Globus pallidus (tissue), 1 donor: Measurements from ENCODE around the gene GMEB2.
"Not testable (repeated sequence)": the region's sequence is repeated elsewhere in the genome, so short reads cannot be mapped to it uniquely, and the experiment has no call there.

ENCODE experiments used
- DNase-seq: peaks from one replicate; pipeline ENCODE4 v3.0.0-alpha.2; 2015; ENCODE audit warnings: low spot score

Gene GMEB2

DNA sequence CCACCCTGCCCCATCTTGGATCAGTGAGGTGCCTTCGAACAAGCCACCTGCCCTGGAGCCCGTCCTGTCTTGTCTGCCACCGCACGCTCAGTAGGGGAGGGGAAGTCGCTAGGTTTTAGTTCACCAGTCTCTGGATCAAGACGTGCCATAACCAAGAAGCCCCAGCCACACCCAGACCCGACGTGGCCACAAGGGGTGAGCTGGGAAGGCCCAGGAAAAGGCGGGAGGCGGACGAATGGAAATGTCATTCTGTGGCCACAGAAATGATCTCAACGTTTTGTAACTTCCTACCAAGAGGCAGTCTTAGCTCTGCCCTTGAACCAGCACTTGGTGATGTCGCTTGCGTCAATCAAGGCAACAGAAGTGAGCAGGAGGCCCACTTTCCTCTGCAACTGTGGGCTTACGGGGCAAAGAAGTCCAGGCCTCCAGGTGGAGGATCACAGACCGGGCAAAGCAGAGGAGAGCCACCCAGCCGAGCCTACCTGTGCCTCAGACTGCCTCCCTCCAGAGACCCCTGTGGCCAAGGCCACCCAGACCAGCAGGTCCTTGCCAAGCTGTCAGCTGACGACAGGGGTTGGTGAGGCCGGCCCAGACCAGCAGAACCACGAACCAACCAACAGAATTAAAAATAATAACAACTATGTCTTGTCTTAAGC, 14.5 kb downstream of the GMEB2 start:
- no peak for DNase-seq

DNA sequence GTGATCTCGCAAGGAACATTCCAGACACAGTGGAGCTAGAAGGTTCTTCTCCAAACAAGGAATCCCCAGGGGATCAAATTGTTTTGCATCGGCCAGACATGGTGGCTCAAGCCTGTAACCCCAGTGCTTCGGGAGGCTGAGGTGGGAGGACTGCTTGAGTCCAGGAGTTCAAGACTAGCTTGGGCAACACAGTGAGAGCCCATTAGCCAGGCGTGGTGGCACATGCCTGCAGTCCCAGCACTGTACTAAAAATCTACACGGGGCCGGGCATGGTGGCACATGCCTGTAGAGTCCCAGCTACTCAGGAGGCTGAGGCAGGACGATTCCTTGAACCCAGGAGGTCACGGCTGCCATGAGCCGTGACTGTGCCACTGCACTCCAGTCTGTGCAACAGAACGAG, 15.3 kb downstream of the GMEB2 start:
- DNase-seq = no peak

DNA sequence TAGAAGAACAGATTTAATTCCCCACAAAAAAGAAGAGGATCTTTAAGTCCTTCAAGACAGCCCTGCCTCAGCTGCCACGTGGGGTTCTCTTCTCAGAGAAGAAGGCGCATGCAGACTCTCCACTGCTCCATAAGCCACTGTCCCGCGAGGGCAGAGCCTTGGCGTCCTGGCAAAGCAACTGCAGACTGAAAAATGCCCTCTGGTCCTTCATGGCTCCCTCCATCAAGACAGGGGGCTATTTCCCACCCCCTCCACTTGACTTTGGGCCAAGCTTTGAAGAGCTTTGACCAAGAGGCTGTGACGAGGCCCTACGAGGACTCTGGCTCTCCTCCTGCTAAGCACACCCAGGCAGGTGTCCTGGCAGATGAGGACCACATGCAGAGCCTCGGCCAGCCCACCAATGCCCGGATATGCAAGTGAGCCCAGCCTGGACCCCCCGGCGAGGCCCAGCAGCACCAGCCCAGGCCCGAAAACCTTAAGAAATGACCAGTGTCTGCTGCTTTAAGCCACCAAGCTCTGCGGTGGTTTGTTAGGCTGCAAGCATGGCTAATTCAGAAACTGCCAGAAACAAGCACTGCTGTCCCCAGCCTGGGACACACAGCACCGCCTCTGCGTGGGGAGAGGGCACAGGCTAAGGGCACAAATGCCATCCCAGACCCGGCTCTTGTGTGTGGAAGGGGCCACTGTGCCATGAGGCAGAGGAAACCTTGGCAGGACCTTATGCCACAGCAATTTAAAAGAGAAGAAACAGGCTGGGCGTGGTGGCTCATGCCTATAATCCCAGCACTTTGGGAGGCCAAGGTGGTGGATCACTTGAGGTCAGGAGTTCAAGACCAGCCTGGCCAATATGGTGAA, 16.1 kb downstream of the GMEB2 start:
- DNase-seq = no peak

DNA sequence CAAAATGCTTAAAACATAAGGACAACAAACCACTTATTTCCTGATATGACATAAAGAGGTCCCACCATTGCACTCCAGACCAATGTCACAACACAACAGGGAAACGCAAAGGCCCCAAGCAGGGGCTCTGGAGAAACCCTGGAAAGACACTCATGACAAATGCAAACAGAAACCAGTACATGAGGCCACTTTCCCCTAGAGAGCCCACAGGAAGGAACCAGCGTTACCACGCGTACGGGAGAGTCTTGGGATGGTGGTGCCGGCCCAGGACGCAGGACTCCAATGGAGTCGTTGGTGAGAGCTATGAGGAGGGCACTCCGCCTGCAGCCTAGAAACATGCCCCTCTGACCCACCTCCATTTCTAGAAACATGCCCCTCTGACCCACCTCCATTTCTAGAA, 20.2 kb downstream of the GMEB2 start:
- no peak for DNase-seq

DNA sequence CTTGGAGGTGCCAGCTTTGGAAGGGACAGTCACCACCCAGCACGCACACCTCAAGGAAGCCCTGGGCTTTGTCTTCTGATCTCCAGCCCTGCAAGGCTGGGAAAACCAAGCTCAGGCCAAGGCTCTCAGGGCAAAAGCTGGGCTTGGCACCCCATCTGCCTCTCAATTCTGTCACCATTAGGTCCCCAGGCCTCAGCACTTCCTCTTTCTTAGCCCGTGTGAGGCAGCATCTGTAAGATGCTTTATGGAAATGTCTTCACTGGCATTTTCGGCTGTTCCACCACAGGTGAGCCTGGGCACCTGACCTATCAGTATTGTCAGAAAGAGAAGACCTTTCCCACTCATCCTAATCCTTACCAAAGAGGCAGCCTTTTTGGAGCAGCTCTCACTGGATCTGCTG, 24.6 kb downstream of the GMEB2 start:
- no peak for DNase-seq

DNA sequence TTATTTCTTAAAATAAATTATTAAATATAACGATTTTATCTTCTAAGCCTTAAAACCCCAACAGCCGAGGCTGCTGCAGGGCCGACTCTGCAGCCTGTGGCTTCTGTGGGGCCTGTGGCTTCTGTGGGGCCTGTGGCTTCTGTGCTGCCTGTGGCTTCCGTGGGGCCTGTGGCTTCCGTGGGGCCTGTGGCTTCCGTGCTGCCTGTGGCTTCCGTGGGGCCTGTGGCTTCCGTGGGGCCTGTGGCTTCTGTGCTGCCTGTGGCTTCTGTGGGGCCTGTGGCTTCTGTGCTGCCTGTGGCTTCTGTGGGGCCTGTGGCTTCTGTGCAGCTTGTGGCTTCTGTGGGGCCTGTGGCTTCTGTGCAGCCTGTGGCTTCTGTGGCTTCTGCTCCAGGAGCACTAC, 25.2 kb downstream of the GMEB2 start:
- DNase-seq = not testable (repeated sequence)

DNA sequence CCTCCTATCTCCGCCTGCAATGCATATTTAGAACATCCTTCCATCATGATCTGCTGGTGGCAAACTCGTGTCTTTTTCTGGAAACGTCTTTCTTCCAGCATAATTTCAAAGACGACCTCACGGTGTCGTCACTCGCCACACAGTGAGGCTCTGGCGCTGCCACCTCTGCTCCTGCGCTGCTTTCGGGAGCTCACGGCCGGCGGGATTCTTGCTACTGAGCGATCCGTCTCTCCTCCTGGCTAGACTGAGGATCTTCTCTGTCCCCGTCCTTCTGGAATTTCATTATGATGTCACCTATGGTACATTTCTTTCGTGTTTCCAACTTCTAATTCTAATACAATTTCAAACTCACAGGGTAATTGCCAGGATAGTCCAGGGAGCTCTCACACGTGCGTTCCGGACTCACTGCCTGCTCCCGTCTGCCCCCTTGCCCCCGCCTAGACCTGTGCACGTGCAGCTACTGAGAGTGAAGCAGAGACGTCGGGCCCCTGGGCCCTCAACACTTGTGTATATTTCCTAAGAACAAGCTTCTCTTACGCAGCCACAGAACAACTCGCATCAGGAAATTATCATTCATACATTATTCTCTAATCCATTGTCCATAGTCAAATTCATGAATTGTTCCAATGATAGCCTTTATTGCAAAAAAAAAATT, 27.4 kb downstream of the GMEB2 start:
- no peak for DNase-seq

DNA sequence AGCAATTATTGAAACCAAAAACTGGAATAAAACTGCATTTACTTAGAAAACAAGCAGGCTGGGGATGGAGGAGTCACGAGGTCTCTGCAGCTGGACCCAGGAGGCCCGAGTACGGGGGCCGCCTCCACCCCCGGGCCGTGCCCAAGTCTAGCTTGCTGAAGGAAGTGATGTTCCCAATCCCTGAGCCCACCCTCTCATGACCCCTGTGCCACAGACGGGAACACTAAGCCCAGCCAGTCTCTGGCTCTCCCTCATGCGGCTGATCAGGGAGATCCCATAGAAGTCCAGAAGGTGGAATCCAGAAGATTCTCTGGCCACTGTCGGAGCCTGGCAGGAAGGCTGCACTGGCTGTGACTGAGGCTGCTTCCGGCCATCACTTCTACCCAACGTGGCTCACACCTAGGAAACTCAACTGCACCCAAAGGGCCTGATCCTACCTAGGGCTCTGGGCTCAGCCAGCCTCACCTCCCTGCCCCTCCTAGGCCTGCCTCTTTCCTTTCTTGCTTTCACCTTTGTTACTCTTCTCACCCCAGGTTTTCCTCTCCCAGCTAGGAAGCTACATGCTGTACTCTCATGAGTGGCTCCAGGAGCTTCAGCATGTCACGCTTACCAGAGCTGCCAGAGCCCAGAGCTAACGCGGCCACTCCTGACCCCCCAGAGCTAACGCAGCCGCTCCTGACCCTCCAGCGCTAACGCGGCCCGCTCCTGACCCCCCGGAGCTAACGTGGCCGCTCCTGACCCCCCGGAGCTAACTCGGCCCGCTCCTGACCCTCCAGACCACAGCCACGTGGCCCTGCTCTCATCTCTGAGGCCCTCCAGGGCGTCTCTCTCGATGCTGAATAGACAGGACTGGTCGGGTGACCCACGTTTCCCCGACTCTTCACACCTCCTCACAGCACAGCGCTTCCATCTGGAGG, 28.2 kb downstream of the GMEB2 start:
- DNase-seq = no peak

DNA sequence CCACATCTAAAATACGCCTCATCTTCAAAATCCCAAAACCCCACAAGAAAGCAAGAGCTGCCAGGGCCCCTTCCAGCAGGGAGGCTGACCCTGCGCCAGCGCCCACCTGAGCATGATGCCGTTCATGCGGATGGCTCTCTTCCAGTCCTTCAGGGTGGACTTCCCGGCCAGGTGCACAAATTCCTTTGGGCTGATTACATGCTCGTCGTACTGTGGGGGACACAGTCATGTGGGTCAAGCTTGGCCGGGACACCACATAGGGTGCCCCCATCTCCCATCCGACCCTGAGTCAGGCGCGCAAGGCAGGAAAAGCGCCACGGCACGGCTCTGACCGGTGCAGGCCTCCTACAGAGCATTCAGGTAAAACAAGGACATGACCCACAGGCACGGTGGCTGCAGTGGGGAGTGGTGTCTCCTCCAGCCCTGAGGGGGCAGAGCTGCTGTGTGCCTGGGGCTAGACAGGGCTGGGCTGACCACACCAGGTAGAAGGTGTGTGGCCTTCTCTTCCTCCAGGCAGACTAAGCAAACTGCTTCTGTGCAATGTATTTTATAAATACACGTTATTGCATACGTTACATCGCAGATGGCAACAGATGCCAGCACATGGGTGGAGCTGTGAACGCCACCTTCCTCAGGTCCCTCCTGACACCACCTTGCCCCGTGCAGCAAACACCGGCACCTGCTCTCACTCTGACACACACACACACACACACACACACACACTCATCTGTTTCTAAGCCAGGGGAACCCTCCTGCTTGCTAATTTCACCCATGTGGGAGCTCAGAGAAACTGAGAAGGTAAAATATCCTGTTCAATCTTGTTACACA, 29.0 kb downstream of the GMEB2 start:
- no peak for DNase-seq

DNA sequence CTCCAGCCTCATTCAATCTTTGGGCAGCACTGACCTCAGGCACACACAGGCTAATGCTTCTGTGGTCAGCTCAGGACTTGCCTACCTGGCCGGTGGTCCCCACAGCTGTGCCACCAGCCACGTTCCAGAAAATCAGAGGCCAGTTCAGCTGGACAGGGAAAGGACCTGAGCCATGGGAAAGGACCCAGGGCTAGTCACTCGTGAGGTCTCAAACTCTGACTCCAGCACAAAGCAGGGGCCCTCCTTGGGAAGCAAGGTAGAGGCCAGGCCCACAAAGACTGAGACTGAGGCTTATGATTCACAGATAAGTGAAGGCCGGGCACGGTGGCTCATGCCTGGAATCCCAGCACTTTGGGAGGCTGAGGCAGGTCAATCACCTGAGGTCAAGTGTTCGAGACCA, 30.5 kb downstream of the GMEB2 start:
- no peak for DNase-seq

DNA sequence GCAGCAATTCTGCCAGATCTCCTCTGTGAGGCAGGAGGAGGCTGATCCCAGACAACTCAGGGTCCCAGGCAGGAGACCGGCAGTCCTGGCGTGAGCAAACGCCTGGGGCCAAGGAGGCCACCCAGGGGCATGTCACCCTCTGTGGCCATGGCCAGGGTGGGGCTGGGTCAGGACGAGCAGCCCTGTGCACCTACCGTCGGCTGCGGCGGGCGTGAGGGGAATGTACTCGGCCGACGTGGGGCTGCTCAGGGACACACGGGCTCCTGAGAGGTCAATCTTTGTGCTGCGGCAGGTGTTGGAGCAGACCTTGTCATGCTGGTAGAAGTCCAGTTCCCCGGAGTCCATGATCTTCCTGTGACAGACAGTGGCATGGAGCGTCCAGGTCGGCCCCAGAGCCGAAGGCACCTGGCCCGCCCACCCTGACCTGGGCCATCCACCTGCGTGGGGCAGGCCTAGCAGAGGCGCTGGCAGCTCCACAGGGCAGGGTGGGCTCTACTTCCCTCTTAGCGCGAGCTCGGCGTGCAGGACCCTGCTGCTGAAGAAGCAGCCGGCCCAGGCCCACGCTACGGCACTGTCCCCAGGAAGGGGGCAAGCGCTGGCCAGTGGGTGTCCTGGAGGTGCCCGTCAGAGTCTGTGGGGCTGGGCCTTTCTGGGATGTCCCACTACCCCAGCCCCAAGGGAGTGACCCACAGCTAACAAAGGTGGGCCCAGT, 31.3 kb downstream of the GMEB2 start:
- no peak for DNase-seq

DNA sequence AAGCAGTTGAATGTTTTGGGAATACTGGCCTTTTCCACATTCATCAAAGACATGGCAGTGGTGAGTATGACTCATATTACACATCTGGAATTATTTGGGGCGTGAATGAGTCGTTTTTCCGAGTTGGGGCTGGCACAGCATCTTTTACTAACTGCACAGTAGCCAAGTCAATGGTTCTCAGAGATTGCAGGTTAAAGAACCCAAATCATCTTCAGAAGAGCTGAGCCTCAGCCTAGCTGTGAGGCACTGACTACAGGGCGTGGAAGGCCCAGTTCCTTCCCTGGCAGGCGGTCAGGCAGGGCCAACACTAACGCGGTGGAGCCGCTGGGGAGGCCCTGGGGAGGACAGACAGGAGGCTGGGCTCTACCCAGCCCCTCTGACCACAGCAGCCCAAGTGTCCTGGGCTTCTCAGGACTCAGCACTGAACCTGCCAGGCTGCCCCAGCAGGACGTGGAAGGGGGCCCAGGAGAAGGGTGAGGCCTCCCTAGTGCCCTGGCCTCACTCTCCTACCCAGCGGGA, 32.8 kb downstream of the GMEB2 start:
- no peak for DNase-seq

DNA sequence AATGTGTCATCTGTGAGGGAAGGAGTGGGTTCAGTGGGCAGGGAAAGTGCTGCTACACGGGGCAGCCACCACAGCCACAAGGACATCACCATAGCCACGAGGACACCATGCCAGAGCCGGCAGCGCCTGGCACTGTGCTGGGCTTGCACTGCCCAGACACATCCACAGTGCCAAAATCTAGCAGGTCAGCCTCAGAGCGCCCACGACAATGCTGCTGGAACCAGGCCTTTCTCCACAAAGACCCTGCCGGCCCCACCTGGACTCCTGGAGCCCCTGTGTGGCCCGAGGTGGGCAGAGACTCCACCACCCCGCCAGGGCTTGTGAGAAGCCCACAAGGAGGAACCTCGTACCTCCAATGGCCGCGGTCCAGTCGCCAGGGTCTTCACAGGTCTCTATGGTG, 34.2 kb downstream of the GMEB2 start:
- no peak for DNase-seq

DNA sequence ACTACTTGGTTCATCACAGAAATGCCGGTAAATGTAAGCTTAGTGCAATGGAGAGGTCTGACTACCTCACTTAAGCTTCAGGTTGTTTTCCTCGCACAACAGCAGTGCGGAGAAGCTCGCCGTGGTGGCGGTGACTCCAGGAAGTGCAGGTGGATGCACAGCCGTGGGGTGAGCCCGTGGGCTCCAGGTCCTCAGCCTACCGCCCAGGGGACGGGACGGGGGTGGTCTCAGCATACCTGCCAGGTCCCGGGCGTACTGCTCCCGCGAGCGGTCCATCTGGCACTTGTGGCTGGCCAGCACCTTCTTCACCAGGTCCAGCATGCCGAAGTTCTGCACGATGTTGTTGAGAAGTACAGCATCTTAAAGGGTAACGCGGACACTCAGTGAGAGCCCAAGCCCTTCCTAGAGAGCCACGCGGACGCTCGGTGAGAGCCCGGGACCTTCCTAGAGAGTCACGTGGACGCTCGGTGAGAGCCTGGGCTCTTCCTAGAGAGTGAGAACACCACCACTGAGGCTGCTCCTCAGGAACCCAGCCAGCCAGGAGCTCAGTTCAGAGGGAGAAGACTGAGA, 35.0 kb downstream of the GMEB2 start:
- no peak for DNase-seq

DNA sequence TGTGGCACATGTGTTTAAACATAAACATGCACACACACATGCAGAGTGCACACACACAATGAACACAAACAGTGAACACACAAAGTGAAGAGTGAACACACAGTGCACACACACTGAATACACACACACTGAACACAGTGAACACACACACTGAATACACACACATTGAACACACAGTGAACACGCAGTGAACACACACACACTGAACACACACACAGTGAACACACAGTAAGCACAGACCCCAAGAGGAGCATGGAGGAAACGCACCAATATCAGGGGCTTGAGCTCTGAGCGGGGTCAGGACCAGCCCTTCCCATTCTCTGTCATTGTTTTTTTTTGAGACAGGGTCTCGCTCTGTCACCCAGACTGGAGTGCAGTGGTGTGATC, 35.8 kb downstream of the GMEB2 start:
- no peak for DNase-seq

DNA sequence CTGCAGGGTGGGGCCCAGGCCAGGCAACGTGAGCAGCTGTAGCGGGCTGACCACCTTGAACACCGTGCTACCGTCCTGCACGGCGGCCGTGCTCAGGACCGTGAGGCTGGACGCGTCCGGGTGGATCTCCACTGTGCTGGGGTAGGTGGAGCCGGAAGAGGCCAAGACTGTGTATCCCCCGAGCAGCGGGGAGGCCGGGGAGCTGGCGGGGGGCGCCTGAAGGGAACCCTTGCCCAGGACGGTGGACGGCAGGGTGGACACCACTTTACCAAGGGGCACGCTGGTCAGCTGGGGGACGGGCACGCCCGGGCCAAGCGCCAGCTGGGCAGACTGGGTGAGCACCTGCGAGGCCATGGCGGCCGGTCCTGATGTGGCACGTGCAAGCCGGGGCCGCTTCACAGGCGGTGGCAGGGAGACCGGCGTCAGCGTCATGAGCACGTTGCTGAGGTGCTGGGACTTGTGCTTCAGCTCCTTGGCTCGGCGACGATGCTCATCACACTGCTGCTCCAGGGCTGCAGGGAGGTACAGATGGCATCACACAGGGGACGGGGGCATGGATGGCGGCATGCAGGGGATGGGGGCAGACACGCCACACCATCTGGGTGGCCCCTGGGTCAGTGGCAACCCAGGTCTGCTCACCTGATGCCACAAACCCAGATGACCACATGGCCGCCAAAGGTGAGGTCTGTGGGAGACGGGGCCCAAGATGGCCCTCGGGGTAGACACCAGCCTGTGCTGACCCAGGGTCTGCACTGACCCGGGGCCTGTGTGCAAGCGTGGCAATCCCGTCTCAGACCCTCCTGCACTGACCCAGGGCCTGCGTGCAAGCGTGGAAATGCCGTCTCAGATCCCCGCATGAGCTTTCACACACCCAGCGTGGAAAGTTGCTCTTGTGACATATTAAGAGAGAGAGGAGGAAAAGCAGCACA, 36.4 kb downstream of the GMEB2 start:
- no peak for DNase-seq

DNA sequence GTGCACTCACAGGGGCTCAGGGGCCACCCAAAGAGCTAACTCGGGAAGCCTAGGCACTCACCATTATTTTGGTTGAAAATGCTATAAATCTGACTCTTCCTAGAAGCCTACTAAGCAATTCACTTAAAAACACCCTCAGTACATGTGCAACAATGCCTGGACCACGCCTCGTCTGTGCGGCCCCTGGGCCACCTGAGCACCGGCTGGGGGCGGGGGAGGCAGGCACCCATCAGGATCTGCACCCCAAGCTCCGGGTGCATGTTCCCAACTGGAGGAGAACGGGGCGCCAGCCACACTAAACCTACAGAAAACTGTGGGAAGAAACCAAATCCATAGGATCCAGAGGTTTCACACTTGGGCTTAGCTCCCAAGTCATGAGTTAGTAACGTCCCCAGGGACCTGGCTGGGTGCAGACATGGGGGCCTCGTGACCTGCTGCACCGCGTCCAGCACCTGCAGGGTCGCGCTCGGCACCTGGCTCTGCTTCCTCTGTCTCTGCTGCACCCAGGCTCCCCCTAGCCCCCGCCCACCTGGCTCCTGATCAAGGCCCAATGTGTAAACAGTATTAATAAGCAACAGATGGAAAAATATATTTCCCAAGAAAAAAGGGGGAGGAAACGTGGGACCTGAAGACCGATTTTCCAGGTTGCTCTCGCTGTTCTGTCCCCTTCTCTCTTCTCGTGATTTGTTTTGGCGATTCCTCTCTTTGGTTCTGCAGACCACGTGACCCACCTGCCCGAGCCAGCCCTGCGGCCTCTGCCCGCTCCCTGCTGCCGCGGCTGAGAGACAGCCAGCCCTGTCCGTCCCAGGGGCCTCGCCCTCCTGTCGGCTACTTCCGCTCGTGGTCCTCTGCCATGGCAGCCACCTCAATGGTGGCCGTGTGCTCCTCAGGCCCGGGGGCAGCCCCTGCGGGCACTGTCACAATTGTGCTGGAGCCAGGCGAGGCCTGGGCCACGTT, 37.4 kb downstream of the GMEB2 start:
- no peak for DNase-seq

DNA sequence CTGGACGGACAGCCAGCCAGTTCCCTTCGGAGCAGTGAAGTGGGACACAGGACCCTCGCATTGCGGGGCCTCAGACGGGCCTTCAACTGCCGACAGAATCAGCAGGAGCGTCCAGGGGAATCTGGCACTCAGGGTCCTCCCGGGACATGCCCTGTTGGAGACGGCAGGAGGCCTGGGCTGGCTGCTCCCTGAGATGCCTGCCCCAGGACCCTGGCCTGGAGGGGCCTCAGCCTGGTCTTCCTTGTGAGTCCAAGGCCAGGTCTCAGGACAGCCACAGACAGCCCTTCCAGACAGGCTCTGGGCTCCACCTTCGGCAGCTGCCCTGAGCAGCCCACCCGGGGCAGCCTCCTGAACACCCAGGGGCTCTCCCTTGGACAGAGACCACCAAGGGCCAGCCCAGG, 38.3 kb downstream of the GMEB2 start:
- no peak for DNase-seq
